Measurements from ENCODE around the gene LBX2. TPM values are rescaled to one million over a fixed set of nuclear protein-coding genes. Genes with fewer than 3 reads are reported as not detected.
"Not testable (repeated sequence)": the region's sequence is repeated elsewhere in the genome, so short reads cannot be mapped to it uniquely, and the experiment has no call there.

Gene LBX2
- total RNA-seq, 2 experiments from 2014 or later, result 0.25 TPM; not detected in 1

GRCh38 chr2:74498500-74499266 is 720 bp downstream of the LBX2 start:
- CTCF ChIA-PET, result interaction anchor here (0.9 to 5.6 kb wide), 5 partner anchors 8 to 40 kb away, joined by 3 to 38 read pairs (median 4); partner anchors contain the start of genes CCDC142 and TTC31
- peak overlapping the region; percentile 79 for H3K4me3 Mint-ChIP-seq
- H3K9me3 Mint-ChIP-seq, result no peaks in the 10 kb centered on the region
- POLR2A ChIA-PET, result no interaction called here
- peaks cover 55% of the 10 kb centered on the region for H3K27me3 Mint-ChIP-seq
- H3K27ac Mint-ChIP-seq, result peak overlapping the region; percentile 77
- H3K36me3 Mint-ChIP-seq (ENCODE audit: low read depth), result peaks cover 23% of the 10 kb centered on the region
- DNase-seq, result no peak
- H3K4me1 Mint-ChIP-seq, result peaks cover 45% of the 10 kb centered on the region

GRCh38 chr2:74497777-74498499 is 1.5 kb downstream of the LBX2 start:
- peak; percentile 39 for DNase-seq
- peak overlapping the region; percentile 77 for H3K27ac Mint-ChIP-seq
- H3K4me3 Mint-ChIP-seq, result peak overlapping the region; percentile 79
- peaks cover 51% of the 10 kb centered on the region for H3K27me3 Mint-ChIP-seq
- no peaks in the 10 kb centered on the region for H3K9me3 Mint-ChIP-seq
- H3K36me3 Mint-ChIP-seq (ENCODE audit: low read depth), result peaks cover 27% of the 10 kb centered on the region
- ChIA-PET CTCF (interaction anchor here (0.9 to 5.6 kb wide), 5 partner anchors 8 to 41 kb away, joined by 3 to 38 read pairs (median 4); partner anchors contain the start of genes CCDC142 and TTC31), POLR2A (no interaction called here)
- peaks cover 38% of the 10 kb centered on the region for H3K4me1 Mint-ChIP-seq

GRCh38 chr2:74496997-74497776 is 2.2 kb downstream of the LBX2 start:
- Mint-ChIP-seq H3K36me3 (ENCODE audit: low read depth) (peaks cover 28% of the 10 kb centered on the region), H3K9me3 (no peaks in the 10 kb centered on the region), H3K4me1 (peaks cover 30% of the 10 kb centered on the region), H3K4me3 (peak overlapping the region; percentile 79), H3K27ac (no peak overlapping the region), H3K27me3 (peaks cover 44% of the 10 kb centered on the region)
- ChIA-PET POLR2A (no interaction called here), CTCF (interaction anchor here (0.9 to 5.6 kb wide), 5 partner anchors 9 to 87 kb away, joined by 3 to 38 read pairs (median 3); partner anchors contain the start of genes CCDC142 and TTC31)
- DNase-seq, result no peak

- H3K36me3 Mint-ChIP-seq (ENCODE audit: low read depth), result peaks cover 30% of the 10 kb centered on the region
- H3K9me3 Mint-ChIP-seq, result no peaks in the 10 kb centered on the region
- DNase-seq, result no peak
- no peak overlapping the region for H3K27ac Mint-ChIP-seq
- peaks cover 27% of the 10 kb centered on the region for H3K27me3 Mint-ChIP-seq
- ChIA-PET CTCF (interaction anchor here (0.9 to 1.1 kb wide), 3 partner anchors 12 to 36 kb away, joined by 3 to 6 read pairs (median 3); partner anchors contain the start of genes CCDC142 and TTC31), POLR2A (no interaction called here)
- peaks cover 23% of the 10 kb centered on the region for H3K4me1 Mint-ChIP-seq
- H3K4me3 Mint-ChIP-seq, result no peak overlapping the region
Measured at GRCh38 chr2:74495440-74495839, 4.0 kb downstream of the LBX2 start.

GRCh38 chr2:74493546-74493945 is 5.9 kb downstream of the LBX2 start:
- Mint-ChIP-seq H3K27me3 (peaks cover 11% of the 10 kb centered on the region), H3K4me1 (peaks cover 16% of the 10 kb centered on the region), H3K9me3 (no peaks in the 10 kb centered on the region), H3K36me3 (ENCODE audit: low read depth) (peaks cover 31% of the 10 kb centered on the region), H3K27ac (no peak overlapping the region), H3K4me3 (no peak overlapping the region)
- ChIA-PET CTCF (interaction anchor here (0.5 to 3.7 kb wide), 7 partner anchors 8 to 665 kb away, joined by 3 to 21 read pairs (median 5); partner anchors contain the start of genes CCDC142, STAMBP and TTC31), POLR2A (no interaction called here)
- no peak for DNase-seq

- POLR2A ChIA-PET, result no interaction called here
- no peaks in the 10 kb centered on the region for H3K9me3 Mint-ChIP-seq
- H3K27me3 Mint-ChIP-seq, result no peaks in the 10 kb centered on the region
- peaks cover 30% of the 10 kb centered on the region for H3K36me3 Mint-ChIP-seq (ENCODE audit: low read depth)
- H3K4me1 Mint-ChIP-seq, result peaks cover 4% of the 10 kb centered on the region
- no peak overlapping the region for H3K27ac Mint-ChIP-seq
- H3K4me3 Mint-ChIP-seq, result no peak overlapping the region
- CTCF ChIA-PET, result interaction anchor here (0.5 to 3.7 kb wide), 5 partner anchors 9 to 93 kb away, joined by 4 to 21 read pairs (median 7); partner anchors contain the start of genes CCDC142 and TTC31
- DNase-seq, result no peak
Measured at GRCh38 chr2:74491648-74492544, 7.5 kb downstream of the LBX2 start.

- Mint-ChIP-seq H3K36me3 (ENCODE audit: low read depth) (peaks cover 34% of the 10 kb centered on the region), H3K4me1 (peaks cover 8% of the 10 kb centered on the region), H3K4me3 (no peak overlapping the region), H3K9me3 (no peaks in the 10 kb centered on the region), H3K27ac (no peak overlapping the region), H3K27me3 (no peaks in the 10 kb centered on the region)
- ChIA-PET CTCF (interaction anchor here (1.0 to 1.8 kb wide), 4 partner anchors 9 to 98 kb away, joined by 3 to 5 read pairs (median 4); partner anchors contain the start of genes LBX2 and MRPL53), POLR2A (no interaction called here)
- no peak for DNase-seq
Measured at GRCh38 chr2:74489906-74490305, 9.5 kb downstream of the LBX2 start.

- POLR2A ChIA-PET, result no interaction called here
- Mint-ChIP-seq H3K9me3 (no peaks in the 10 kb centered on the region), H3K4me1 (peaks cover 9% of the 10 kb centered on the region), H3K36me3 (ENCODE audit: low read depth) (peaks cover 28% of the 10 kb centered on the region), H3K27me3 (no peaks in the 10 kb centered on the region), H3K4me3 (no peak overlapping the region), H3K27ac (no peak overlapping the region)
- no peak for DNase-seq
- CTCF ChIA-PET, result interaction anchor here (0.7 to 1.8 kb wide), 5 partner anchors 12 to 129 kb away, joined by 3 to 5 read pairs (median 3); no protein-coding TSS in a partner anchor
Measured at GRCh38 chr2:74488643-74489481, 10.5 kb downstream of the LBX2 start.

- ChIA-PET CTCF (interaction anchor here (0.6 to 1.2 kb wide), 3 partner anchors 36 to 104 kb away, joined by 3 to 4 read pairs (median 3); no protein-coding TSS in a partner anchor), POLR2A (no interaction called here)
- Mint-ChIP-seq H3K27ac (no peak overlapping the region), H3K27me3 (no peaks in the 10 kb centered on the region), H3K36me3 (ENCODE audit: low read depth) (peaks cover 20% of the 10 kb centered on the region), H3K4me3 (no peak overlapping the region), H3K9me3 (no peaks in the 10 kb centered on the region), H3K4me1 (peaks cover 21% of the 10 kb centered on the region)
- no peak for DNase-seq
Measured at GRCh38 chr2:74486141-74486540, 13.3 kb downstream of the LBX2 start.

- H3K36me3 Mint-ChIP-seq (ENCODE audit: low read depth), result peaks cover 31% of the 10 kb centered on the region
- H3K4me1 Mint-ChIP-seq, result peaks cover 40% of the 10 kb centered on the region
- not testable (repeated sequence) for H3K9me3 Mint-ChIP-seq, DNase-seq, H3K27me3 Mint-ChIP-seq
- peak overlapping the region; percentile 99 for H3K4me3 Mint-ChIP-seq
- peak overlapping the region; percentile 99 for H3K27ac Mint-ChIP-seq
- POLR2A ChIA-PET, result interaction anchor here (0.7 to 0.9 kb wide), 2 partner anchors 43 to 92 kb away, joined by 4 read pairs; no protein-coding TSS in a partner anchor
- CTCF ChIA-PET, result interaction anchor here (0.6 to 6.0 kb wide), 25 partner anchors 9 to 335 kb away, joined by 3 to 66 read pairs (median 4); partner anchors contain the start of genes AUP1, DQX1, HTRA2 and INO80B
Measured at GRCh38 chr2:74483675-74484164, 15.7 kb downstream of the LBX2 start.
